Esophagus (tissue), 2 donors: ENCODE data around the gene CNPY1. TPM values are rescaled to one million over a fixed set of nuclear protein-coding genes. Genes with fewer than 3 reads are reported as not detected.

Experiments
- H3K27ac ChIP-seq, 2 donors: one replicate each; pipeline ENCODE4 v1.5.1; 2013; ENCODE audit warnings: low read depth in 2 of 2, mild to moderate bottlenecking in 2 of 2, inconsistent platforms in 1 of 2, low read length in 1 of 2, moderate library complexity in 1 of 2
- H3K27me3 ChIP-seq, 2 donors: one replicate each; pipeline ENCODE4 v1.6.1; 2013; ENCODE audit warnings: low read length in 2 of 2, control low read depth in 1 of 2, mild to moderate bottlenecking in 1 of 2; ENCODE audit not compliant: insufficient read depth in 2 of 2, control insufficient read depth in 1 of 2
- H3K36me3 ChIP-seq, 2 donors: one replicate each; pipeline ENCODE4 v1.6.1; 2013; ENCODE audit warnings: low read length in 1 of 2; ENCODE audit not compliant: control insufficient read depth in 2 of 2, insufficient read depth in 2 of 2
- H3K4me1 ChIP-seq, 2 donors: one replicate each; pipeline ENCODE4 v1.6.1; 2013; ENCODE audit warnings: low read length in 1 of 2; ENCODE audit not compliant: control insufficient read depth in 2 of 2, insufficient read depth in 2 of 2
- H3K4me3 ChIP-seq, 2 donors: one replicate each; pipeline ENCODE4 v1.5.1; 2013; ENCODE audit warnings: low read length in 2 of 2, mild to moderate bottlenecking in 2 of 2, low read depth in 1 of 2, moderate library complexity in 1 of 2
- H3K9me3 ChIP-seq, 2 donors: one replicate each; pipeline ENCODE4 v1.6.1; 2013; ENCODE audit warnings: mild to moderate bottlenecking in 2 of 2, low read depth in 1 of 2, low read length in 1 of 2, moderate library complexity in 1 of 2; ENCODE audit not compliant: control insufficient read depth in 2 of 2, insufficient read depth in 1 of 2
- WGBS, 2 donors: extraction: QIAGEN DNeasy Blood & Tissue Kit; methylation state at CpG; one replicate each; pipeline ENCODE4 v1.1.7; 2013; 5-methylcytosine and 5-hydroxymethylcytosine counted together
- polyA plus RNA-seq, 2 donors: library from polyadenylated mRNA; stranded (reverse); fragments of 200-250 nt; gene quantifications; one replicate each; pipeline ENCODE4 v1.2.3, GENCODE V29; 2013
- donor health status: healthy with polysubstance abuse.
- donor health status: Bipolar disorder and iron deficiency.

The CNPY1 gene
- polyA plus RNA-seq, 2 donors: not detected

GRCh38 chr7:155454183-155455112 lies 91.9 kb downstream of the CNPY1 start:
- H3K36me3 ChIP-seq: no peaks in the 10 kb centered on the region
- 4 to 5% methylated on average over 81 to 82 of the region's 82 CpGs for WGBS, 2 donors
- peaks cover 2 to 4% of the 10 kb centered on the region in 2 donors for H3K9me3 ChIP-seq
- H3K4me3 ChIP-seq: no peak overlapping the region
- H3K27me3 ChIP-seq: peaks cover 15 to 63% of the 10 kb centered on the region in 2 donors
- H3K27ac ChIP-seq: no peak overlapping the region
- H3K4me1 ChIP-seq: peaks cover 10 to 23% of the 10 kb centered on the region in 2 donors

GRCh38 chr7:155453296-155454182 lies 92.8 kb downstream of the CNPY1 start:
- Histone ChIP-seq H3K4me1 (peaks cover 13 to 19% of the 10 kb centered on the region in 2 donors), H3K27me3 (peaks cover 19 to 64% of the 10 kb centered on the region in 2 donors), H3K9me3 (peaks cover 2 to 3% of the 10 kb centered on the region in 2 donors), H3K36me3 (no peaks in the 10 kb centered on the region), H3K27ac (no peak overlapping the region), H3K4me3 (no peak overlapping the region)
- 3 to 4% methylated on average over 45 to 57 of the region's 57 CpGs for WGBS, 2 donors

- no peaks in the 10 kb centered on the region for H3K36me3 ChIP-seq
- H3K9me3 ChIP-seq: peaks cover 0 to 5% of the 10 kb centered on the region in 2 donors
- H3K27ac ChIP-seq: no peak overlapping the region
- peaks cover 27 to 64% of the 10 kb centered on the region in 2 donors for H3K27me3 ChIP-seq
- H3K4me1 ChIP-seq: peaks cover 8 to 15% of the 10 kb centered on the region in 2 donors
- H3K4me3 ChIP-seq: no peak overlapping the region
- WGBS, 2 donors: 31 to 36% methylated on average over 5 of the region's 5 CpGs
Observed at GRCh38 chr7:155452505-155453295, 93.7 kb downstream of the CNPY1 start.

GRCh38 chr7:155451840-155452239 lies 94.5 kb downstream of the CNPY1 start:
- peaks cover 0 to 5% of the 10 kb centered on the region in 2 donors for H3K9me3 ChIP-seq
- H3K4me3 ChIP-seq: no peak overlapping the region
- H3K36me3 ChIP-seq: no peaks in the 10 kb centered on the region
- H3K27me3 ChIP-seq: peaks cover 33 to 60% of the 10 kb centered on the region in 2 donors
- H3K4me1 ChIP-seq: peaks cover 4 to 13% of the 10 kb centered on the region in 2 donors
- 14 to 16% methylated on average over 9 of the region's 9 CpGs for WGBS, 2 donors
- no peak overlapping the region for H3K27ac ChIP-seq

Other genes with a start within 250 kb of the CNPY1 start
- 10 to 100 TPM; 17.7 to 40.3 TPM for gene INSIG1, start 248.7 kb downstream of the CNPY1 start, polyA plus RNA-seq
- under 1 TPM; 0.01 to 0.02 TPM for gene EN2, start 88.4 kb downstream of the CNPY1 start, polyA plus RNA-seq
- 10 to 100 TPM; 11.6 to 25.6 TPM for gene RBM33, start 98.1 kb upstream of the CNPY1 start, polyA plus RNA-seq